HG03575 (cell line): ENCODE results near the gene CYP26C1.

Experiments
- ATAC-seq: cut with Tn5 transposase; IDR thresholded peaks from one replicate; pipeline ENCODE4 v1.9.1; 2021; ENCODE audit not compliant: unreplicated experiment, insufficient number of reproducible peaks, low FRiP score; ENCODE audit errors: extremely low read depth

Gene CYP26C1

DNA sequence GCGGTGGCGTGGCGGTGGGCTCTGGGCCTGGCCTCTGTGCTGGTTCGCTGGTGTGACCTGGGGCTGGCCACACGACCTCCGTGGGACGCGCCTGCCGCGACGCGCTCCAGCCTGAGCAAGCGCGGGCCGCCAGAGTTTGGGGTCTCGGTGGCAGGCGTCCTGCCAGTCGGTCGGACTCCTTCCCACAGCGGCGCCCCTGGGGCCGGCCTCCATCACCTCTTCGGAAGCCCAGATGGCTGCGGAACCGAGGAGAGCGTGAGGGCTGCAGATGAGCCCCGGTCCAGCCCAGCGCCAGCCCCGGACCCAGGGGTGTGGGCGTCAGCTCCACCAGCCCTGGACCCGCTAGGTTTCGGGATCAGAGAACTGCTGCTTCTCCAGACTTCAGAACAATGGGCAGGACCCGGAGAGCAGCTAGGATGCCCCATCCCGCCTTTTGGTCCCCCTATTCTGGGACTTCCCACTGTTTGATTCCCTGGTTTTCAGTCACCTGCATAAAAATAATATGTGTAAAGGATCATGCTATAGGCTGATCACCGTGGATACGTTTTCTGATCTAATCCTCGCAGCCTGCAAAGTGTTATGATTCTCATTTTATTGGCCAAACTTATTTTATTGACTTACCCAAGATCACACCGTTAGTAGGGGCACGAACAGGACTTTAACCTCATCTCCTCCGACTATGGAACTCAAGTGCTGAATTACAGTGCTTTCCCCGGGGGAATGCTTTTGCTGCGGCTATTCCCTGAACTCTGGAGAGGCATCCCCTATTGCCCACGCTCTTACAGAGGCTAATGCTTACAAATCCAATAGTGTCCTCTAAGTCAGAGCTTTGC is 2.8 kb downstream of the CYP26C1 start:
- ATAC-seq, result no peak

DNA sequence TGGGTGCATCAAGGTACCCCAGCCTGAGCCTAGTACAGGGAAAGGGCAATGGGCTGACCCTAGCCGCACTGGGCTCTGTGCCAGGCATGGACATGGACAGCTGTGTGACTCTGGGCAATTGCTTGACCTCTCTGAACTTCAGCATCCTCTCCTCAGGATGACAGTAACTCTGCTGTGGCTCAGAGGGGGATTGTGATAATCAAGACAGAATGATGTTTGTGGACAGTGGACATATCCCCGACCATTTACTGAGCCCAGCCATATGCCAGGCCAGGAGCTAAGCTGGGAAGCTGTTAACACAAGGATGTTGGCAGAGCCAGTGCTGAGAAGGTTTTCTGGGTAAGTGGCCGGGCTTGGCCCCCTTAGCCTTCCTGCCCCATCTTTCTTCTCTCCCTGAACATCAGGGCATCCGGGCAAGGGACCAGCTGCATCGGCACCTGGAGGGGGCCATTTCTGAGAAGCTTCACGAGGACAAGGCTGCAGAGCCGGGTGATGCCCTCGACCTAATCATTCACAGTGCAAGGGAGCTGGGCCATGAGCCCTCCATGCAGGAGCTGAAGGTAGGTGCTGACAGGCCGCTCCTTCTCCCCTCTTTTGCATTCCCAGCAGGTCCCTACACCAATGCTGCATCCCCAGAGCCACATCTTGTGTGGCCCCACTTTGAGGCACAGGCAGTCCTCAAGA is 3.5 kb downstream of the CYP26C1 start:
- no peak for ATAC-seq

DNA sequence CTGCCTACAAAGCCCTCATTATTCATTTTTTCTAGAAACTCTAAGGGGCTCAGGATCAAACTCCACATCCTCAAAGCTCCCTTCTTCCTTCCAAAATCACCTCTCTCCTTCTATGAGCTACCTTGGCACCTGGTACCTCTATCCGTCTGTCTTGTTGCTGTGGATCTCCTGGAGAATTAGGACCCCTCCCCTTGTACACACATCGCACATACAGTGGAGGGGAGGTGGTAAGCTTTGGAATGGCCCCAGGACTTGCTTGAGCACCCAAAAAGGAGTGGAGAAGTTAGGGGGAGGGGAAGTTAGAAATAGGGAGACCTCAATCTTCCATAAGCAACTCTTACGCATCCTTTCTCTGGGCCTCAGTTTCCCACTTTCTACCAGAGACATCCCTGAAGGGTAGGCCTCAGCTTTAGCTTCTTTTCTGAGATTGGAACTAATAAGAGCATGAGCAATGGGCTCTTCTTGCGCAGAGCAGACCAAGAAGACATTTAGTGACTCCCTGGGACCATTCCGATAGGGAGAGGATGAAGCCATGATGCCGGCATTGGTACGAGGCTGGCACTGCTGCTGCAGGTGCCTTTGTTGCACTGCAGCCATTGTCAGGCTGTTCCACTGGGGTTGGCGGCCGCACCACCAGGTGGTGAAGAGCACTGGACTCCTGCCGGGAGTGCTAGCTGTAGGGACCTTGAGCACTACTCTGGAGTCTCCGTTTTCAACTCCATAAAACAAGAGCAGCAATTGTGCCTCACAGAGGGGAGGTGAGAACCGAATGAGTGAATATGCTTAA is 4.5 kb downstream of the CYP26C1 start:
- no peak for ATAC-seq

DNA sequence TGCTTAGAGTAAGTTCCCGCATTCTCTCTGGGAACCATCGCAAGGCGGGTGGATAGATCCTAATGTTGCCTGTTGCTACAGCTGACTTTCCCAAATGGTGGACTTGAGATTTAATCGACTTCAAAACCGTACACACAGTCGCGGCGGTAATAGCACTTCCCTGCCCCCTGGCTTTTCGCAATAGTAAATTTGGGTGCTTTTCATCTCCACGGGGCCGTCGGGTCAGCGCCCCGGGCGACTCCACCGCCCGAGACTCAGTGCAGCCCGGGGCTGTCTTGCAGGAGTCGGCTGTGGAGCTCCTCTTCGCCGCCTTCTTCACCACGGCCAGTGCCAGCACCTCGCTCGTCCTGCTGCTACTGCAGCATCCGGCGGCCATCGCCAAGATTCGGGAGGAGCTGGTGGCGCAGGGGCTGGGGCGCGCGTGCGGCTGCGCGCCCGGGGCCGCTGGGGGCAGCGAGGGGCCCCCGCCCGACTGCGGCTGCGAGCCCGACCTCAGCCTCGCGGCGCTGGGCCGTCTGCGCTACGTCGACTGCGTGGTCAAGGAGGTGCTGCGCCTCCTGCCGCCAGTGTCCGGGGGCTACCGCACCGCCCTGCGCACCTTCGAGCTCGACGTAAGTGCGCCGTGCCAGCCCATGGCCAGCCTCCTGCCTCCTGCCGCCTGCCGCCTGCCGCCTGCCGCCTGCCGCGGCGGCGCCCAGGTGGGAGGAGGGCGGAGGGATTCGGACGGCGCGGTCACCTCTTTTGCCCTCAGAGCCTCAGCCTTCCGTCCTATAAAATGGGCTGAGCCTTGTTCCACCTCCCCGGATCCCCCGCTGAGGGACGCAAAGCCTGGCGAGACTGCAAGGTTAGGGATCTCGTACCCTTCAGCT is 5.3 kb downstream of the CYP26C1 start:
- no peak for ATAC-seq

DNA sequence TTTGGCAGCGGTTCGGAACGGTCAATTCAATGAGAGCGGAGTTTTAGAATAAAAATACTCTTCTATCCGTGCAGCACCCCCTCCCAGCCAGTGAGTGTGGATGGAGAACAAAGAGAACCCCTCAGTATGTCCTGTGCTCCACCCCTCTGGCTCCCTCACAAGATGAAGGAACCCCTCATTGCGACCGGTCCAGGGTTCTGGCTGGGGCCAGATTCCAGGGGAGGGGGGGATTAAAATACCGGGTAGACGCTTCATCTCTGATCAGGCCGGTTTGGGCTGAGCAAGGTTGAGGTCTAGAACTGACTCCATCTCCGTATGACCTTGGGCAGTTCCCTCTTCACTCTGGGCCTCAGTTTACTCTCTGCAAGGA is 5.9 kb downstream of the CYP26C1 start:
- ATAC-seq, result no peak

DNA sequence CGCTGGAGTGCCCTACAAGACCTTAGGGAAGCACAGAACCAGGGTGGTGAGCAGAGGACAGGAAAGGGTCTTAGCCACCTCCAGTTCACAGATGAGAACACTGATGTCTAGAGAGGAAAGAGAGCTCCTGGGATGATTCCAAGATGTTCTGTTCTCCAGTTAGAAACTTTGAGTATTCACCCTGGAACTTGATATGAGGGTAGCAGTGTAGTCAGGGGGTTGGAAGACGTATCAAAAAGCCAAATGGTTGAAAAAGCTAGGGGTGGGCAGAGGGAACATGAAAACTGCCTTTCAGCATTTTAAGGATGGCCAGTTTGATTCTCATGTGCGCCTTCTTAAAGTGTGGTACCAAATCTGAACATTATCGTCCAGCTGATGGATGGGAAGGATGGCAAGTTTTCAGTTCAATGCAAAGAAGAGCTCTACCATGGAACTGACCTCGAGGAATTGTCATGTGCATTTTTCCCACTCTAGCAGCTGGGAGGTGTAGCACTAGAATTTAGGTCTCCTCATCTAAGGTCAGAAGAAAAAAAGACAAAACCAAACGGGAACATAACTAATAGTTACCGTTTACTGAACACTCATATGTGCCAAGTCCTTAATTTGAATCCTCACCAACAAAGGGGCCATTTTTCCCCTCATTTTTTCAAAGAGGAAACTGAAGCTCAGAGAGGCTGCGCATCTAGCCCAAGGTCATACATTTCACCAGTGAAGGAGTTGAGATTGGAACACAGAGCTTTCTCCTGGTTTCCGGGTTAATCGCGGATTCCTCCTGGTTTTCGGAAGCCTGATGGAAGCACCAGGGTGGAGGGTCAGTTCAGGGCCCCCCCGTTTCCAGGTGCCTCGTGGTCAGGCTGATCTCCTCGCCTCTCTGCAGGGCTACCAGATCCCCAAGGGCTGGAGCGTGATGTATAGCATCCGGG is 7.1 kb downstream of the CYP26C1 start:
- no peak for ATAC-seq

DNA sequence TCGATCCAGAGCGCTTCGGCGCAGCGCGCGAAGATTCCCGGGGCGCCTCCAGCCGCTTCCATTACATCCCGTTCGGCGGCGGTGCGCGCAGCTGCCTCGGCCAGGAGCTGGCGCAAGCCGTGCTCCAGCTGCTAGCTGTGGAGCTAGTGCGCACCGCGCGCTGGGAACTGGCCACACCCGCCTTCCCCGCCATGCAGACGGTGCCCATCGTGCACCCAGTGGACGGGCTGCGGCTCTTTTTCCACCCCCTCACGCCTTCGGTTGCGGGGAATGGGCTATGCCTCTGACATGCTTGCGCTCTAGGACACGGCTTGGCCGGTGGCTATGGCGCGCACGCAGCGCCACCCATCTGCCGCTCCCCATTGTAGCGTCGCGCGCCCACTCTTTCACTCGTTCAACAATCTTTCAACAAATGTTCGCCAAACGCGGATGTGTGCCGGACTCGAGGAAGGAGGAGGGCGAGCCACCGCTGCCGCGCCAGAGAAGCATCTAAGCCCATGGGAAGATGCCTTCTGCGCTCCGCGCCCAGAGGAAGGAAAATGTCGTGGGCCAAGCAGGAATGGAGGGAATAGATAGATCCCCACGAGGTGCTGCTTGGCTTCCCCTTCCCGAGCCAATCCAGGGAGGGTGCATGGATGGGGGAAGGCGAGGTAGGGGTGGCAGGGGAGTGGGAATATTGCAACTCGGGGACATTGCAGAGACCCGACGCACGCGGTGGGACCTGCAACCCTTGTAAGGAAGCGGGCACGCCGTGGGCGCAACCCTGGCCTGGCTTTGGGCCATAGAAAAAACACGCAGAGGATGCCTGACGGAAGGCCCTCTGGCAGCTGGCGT is 8.0 kb downstream of the CYP26C1 start:
- no peak for ATAC-seq

DNA sequence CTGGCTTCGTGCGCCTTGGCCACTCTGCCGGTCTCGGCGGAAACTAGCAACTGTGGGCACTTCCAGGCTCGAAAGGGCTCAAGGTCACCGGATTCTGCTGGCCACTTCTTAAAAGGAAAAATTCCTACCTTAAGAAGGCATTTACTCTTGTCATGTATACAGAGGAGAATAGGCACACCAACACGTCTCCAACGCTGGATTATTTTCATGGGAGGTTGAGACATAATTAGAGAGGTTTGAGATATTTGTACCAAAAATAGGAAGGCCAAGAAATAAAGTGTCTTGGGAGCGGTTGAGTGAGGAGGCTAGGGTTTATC is 8.6 kb downstream of the CYP26C1 start:
- ATAC-seq, result no peak

DNA sequence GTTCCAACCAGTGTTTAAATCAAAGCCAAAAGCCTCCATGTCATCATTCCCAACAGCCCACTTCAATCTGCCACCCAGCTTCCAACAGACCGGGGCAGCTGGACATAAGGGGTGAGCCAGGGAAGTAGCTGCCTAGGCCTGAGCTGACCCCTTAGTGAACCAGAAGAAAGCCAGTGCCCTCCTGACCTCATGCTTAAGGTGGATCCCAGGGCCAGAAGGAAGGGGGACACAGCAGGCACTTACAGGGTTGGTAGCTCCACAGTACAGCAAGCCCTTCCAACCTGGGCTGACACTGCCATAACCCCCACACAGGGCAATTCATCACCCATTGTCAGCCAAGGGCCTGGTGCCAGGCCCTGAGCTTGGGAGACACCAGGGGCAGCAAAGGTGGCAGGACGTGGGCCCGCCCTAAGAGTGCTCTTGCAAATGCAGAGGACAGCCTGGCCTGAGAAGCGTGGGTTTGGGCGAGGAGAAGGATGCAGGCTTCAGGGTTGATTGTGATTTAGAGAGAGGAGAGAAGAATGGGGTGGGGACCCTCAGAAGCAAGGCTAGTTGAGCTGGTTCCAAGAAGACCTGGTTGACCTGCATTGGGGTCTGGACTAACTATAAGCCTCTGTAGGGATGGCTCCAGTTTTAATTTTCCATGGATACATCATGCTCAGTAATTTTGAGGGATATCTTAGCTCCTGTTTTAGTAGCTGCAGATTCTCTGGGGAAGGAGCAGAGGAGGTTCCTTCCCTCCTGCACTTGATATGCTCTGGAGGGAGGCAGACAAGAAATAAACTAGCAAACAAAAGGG is 10.0 kb downstream of the CYP26C1 start:
- ATAC-seq, result no peak

DNA sequence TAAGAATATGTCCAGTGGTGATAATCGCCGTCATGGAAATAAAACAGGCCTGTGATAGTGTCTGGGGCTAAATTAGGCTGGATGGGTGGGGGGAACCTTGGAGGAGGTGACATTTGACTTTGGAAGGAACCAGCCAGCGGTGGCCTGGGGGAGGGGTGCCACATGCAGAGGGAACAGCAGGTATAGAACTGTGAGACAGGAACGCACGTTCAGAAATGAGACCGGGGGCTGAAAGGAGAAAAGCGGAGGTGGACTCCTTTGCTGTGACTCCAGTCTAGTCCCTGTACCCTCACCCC is 10.5 kb downstream of the CYP26C1 start:
- ATAC-seq, result no peak

DNA sequence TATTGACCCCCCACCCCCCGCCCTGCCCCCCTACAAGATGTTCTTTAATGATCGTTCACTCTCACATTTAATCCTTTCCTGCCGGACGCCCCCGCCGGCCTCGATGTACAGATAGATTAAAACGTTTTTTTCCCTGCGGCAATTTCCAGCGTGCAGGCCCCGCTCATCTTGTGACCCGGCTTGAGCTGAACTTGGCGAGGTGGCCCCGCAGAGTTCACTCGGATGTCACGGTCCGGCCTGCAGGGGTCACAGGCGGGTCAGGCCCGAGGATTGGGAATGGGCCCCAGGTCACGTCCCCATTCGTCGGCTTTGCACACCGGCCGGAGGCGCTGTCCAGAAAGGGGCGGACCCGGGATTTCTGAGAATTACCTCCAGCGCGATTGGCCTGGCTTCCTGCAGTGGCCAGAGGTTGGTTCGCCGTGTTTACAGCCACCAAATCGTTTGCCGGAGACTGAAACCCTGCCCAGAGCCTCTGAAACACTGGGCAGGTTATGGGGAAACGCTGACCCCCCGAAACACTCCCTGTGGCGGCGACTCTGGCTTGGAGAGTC is 11.2 kb downstream of the CYP26C1 start:
- ATAC-seq, result no peak

DNA sequence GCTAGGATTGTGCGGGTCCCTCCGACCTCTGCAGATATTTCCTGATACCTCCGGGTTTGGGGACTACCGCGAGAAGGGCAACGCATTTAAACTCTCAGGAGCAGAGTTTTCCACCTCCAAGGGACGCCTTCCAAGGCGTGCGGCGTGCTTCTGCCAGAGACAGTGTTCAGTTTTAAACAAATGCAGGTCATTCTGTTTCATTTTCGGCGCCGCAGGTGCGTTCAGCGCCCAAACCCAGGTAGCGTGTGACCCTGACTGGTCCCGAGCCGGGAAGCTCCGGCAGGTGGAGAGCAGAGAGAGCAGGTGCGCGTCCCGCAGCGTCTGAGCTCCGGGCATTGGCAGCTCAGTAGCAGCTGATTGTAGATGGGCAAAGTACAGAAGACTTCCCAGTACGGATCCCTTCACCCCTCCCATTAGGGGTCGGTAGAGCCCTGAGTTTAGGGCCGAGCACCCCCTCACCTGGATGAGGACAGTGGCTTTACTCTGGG is 11.7 kb downstream of the CYP26C1 start:
- ATAC-seq, result no peak

DNA sequence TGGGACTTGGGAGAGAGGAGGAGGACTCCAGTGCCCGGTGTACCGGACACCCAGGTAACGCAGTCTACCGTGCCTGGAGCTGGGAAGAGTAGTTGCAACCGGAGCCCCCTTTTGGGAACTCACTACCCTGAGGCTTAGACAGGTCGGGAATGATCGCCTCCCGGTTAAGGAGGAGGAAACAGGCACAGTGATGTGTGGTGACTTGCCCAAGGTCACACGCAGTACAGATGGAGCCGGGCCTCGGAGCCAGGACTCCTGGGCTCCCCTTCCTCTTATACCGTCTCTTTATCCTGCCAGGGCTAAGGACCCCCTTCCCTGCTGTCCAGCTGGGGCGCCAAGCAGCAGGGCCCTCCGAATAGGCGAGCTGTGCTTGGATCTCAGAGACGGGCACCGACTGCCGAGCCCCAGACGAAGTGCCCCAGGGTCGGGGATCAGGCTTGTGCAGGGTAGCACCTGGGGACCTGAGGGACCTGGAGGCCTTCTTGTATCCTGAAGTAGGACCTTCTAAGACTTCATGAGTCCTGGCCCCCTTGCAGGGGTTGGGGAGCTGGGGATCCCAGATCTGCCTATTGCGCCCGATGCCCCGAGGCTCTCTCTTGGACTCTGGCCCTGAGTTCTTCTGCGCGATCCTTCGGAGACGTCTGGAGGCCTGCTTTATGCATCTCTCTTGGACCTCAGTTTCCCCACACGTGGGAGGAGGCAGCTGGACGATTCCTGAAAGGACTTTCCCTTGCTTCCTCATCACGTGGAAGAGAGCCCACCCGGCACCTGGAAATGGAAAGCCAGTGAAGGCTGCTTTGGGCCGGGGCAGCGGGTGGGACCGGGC is 12.3 kb downstream of the CYP26C1 start:
- ATAC-seq, result no peak

DNA sequence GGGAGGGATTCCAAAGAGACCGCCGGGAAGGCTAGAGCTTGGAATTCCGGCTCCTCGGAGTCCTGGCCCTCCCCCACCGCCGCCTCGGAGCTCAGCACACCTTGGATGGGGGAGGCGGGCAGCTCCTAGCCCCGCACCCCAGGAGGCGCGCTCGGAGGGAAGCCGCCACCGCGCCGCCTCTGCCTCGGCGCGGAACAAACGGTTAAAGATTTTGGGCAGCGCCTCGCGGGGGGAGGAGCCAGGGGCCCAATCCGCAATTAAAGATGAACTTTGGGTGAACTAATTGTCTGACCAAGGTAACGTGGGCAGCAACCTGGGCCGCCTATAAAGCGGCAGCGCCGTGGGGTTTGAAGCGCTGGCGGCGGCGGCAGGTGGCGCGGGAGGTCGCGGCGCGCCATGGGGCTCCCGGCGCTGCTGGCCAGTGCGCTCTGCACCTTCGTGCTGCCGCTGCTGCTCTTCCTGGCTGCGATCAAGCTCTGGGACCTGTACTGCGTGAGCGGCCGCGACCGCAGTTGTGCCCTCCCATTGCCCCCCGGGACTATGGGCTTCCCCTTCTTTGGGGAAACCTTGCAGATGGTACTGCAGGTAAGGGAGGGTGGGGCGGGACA is 13.0 kb downstream of the CYP26C1 start, which contains the start of gene CYP26A1:
Gene CYP26A1 (plus strand): TSS at position 355 of the 608 bp plus-strand sequence. CDS start 42 bp downstream, at position 397.
- no peak for ATAC-seq

DNA sequence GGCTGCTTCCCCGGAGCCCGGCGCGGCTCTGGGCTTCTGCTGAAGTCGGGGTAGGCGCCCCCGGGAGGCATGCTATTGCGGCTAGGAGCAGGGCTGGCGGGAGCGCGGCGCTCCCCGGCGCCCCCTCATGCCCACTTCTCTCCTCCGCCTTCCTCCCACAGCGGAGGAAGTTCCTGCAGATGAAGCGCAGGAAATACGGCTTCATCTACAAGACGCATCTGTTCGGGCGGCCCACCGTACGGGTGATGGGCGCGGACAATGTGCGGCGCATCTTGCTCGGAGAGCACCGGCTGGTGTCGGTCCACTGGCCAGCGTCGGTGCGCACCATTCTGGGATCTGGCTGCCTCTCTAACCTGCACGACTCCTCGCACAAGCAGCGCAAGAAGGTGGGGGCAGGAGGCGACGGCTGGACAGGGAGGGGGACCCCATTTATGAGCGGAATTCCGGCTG is 13.6 kb downstream of the CYP26C1 start:
- no peak for ATAC-seq
